ENCODE results near the gene F10.

GRCh38 chr13:113098162-113098732, 24.4 kb upstream of the F10 start:
- TF ChIP-seq CTCF (IDR thresholded peaks at IDR 0.05) (no peak), EZH2 (IDR thresholded peaks at IDR 0.05; ENCODE audit: borderline replicate concordance, insufficient read depth, low read depth, low read length, poor library complexity, severe bottlenecking) (no peak)
